Heart left ventricle (tissue), 13 donors: ENCODE results near the gene SREBF1.

Experiments used
- POLR2A ChIP-seq, 2 donors: fragments of 450-650 bp; IDR thresholded peaks; one replicate each; pipeline ENCODE4 v1.6.1; 2017; ENCODE audit warnings: antibody characterized with exemption in 2 of 2, mild to moderate bottlenecking in 2 of 2, moderate library complexity in 2 of 2
- TF ChIP-seq, protein P1 (sequence below), 12 donors: fragments of 200-600 bp; sonication (generic) in 4 of 12; IDR thresholded peaks; one replicate each; pipeline versions ENCODE4 v1.5.0 to v1.8.0; 2018 to 2022; ENCODE audit warnings: antibody characterized with exemption in 12 of 12, mild to moderate bottlenecking in 5 of 12
- donor health status: ischemic (EF 13 %, LVEDD 7.1; RV severe dilation, severe dysfunction).
- donor health status: DM: no; HTN: yes; CAD: no.
- donor health status: DM: no; HTN: no; CAD: no.
- donor health status: ischemic (EF 25% LVEDD 6.9; RV normal size, moderate dysfunction).
- donor health status: ischemic (EF 25% LVEDD 5.7; RV mildly dilated, moderate dysfunction).
- donor health status: ischemic (EF 35%, LVEDD 5.7; RV mildly dilated, moderate dysfunction).
- donor health status: nonischemic (EF 11% LVEDD 7.7; RV severe dilation, severe dysfunction).
- donor health status: DM: yes; HTN: yes; CAD: no.
- donor health status: PGD.
- donor health status: ischemic (EF 29% LVEDD 5.4; RV normal size, mild dysfunction).
- donor health status: nonischemic (EF 23%, LVEDD 6.1; RV moderate dilation, normal function).

DNA sequence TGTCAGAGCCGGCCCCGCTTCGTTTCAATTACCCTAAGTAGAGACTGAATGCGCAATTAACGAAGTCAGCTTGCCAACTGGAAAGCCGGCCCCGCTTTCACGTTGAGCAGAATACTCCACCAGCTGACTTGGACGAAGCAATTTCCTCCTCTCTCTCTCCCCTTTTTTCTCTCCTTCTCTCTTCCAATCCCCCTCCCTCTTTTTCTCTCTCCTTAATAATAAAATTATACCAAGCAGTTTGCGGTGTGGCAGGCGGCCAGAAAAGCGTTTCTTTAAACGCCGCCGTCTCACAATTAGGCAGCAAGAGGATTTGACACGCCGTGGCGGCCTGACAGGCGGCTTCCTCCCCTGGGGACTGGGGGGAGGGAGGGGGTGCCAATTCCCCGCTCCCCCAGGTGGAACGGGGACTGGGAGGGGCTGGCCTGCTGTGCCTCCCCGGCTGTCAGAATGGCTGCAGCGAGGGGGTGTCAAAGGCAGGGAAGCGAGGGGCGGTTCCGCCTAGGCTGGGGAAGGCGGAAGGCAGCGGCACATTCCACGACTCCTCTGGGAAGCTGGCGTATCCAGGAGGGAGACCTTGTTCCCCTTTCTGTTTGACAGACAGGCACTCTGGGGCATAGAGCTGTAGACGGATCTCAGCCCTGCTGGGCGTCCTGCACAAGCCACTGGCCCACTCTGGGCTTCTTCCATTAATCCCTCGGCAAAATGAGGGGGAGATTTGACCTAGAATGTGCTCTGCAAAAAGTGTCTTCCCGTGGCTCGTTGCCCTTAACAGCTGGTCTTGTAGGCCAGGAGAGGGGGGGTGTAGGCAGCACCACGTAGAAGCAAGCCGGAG, 52.7 kb downstream of the SREBF1 start:
- TF ChIP-seq, protein P1, sequence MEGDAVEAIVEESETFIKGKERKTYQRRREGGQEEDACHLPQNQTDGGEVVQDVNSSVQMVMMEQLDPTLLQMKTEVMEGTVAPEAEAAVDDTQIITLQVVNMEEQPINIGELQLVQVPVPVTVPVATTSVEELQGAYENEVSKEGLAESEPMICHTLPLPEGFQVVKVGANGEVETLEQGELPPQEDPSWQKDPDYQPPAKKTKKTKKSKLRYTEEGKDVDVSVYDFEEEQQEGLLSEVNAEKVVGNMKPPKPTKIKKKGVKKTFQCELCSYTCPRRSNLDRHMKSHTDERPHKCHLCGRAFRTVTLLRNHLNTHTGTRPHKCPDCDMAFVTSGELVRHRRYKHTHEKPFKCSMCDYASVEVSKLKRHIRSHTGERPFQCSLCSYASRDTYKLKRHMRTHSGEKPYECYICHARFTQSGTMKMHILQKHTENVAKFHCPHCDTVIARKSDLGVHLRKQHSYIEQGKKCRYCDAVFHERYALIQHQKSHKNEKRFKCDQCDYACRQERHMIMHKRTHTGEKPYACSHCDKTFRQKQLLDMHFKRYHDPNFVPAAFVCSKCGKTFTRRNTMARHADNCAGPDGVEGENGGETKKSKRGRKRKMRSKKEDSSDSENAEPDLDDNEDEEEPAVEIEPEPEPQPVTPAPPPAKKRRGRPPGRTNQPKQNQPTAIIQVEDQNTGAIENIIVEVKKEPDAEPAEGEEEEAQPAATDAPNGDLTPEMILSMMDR (IDR thresholded peaks at IDR 0.05): no peak
- TF ChIP-seq POLR2A (IDR thresholded peaks at IDR 0.05): no peak
